NCI-H128 (cell line): ENCODE data around the gene PTPRJ.
A peak's percentile ranks its signal among the peaks of the same experiment; 100 is the strongest.

Experiments used
- DNase-seq: peaks from one replicate; lab custom pipeline; 2025; ENCODE audit not compliant: unreplicated experiment; lab: John Stamatoyannopoulos, UW

The PTPRJ gene

DNA sequence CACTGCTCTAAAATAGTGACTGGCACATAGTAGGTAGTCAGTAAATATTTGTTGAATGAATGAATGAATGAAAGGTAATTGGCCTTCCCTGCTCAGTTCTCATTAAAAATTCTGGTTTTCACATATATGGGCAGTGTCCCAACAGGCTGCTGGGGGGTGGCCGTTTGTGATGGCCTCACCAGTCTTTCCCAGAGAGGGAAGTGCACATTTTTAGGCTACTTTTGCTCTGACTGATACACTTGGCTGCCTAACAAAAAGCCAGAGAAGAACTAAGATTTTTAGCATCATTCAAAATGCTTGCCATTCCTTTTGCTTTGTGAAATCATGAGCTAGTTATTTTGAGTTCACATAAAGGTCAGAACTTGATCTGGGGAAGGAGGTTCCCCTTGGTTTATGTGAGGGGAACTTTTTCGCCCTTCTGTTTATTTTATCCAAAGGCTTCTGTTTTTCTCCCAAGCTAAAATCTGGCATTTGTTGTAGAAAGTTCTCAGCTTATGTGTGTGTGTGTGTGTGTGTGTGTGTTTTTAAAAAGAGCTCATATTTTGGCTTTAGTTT is 83.1 kb downstream of the PTPRJ start:
- no peak for DNase-seq

DNA sequence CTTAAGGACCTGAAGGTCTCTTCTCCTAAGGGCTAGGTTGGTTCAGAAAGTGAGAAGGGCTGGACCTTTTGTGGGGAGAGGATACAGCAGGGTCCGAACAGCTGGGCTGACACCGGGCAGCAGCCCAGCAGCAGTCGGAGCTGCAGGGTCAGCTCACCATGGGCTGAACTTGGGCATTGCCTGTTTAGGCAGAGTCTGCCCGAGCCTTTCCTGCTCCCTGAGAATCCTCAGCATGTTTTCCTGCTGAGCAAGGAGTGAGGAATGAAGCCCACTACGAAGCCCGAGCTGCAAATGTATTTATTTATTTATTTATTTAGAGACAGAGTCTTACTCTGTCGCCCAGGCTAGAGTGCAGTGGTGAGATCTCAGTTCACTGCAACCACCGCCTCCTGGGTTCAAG is 83.9 kb downstream of the PTPRJ start:
- DNase-seq, result no peak

DNA sequence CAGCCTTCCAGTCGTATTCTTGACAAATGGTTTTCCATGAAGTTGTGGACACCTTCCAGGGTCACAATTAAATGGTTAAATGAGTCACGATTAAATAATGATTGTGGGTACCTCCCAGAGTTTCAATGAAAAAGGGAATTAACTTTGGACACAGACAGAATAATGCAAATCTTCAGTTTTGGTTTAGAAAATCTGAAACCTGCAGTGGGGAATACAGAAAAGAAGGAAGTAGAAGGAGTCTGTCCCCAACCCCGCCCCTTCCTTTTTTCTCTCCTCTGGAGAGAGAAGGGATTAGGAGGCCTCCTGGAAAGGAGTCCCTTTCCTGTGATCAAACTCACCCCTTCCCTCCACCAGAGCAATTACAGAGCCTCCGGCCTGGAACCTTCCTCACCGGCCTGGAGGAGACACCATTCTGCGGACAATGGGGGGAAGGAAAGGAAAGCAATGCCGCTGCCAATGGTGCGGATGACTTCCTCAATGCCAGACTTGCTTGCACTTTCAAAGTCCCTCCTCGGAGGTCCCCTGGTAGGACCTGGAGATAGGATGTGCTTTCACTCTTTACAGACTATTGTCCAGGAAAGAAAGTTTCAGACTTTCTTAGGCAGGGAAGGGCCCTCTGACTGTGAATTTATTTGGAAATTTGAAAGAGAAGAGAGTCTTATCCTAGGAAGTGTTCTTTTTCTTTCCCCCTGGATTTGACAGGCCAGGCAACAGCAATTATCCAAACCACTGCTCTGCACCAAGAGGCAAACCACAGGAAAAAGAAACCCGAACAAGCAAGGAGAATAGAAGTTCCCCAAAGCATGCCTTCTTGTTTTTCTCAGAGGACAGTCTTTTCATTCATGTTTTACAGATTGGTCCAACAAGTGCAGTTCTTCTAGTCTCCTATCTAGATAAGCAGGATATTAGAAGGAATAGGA is 86.8 kb downstream of the PTPRJ start:
- DNase-seq, result no peak

DNA sequence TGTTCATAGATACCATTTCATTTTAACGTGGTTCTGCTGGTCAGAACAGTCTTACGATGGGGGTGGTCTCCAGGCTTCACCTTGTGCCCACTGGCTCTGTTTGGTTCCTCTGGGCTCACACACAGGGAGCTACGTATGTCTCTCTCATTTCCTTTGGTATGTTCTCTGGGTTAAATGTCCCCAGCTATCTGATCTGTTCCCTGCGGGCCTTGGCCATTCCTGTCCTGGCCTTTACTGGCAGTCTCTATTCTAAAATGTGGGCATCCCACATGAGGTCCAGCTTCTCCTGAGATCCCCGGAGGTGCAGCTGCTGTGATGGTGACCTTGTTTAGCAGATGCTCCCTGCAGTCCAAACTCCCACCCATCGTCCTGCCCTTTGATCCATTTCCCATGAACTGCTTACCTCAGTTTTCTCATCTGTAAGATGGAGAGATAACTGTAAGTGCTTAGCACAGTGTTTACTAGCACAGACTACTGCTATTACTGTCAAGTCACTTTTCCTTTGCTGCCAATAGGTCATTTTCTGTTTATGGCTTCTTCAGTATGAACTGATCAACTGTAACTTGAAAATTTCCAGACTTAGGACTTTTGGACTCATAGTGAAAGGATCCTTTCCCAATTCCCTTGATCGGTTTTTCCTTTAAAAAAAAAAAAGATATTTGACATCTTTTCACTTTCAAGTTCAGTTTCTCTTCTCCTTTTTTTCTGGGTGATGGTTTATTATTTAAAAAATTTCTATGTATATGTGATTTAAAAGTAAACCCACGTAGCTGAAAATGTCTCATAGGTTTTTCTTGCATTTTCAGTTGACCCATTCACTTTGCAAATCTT is 92.9 kb downstream of the PTPRJ start:
- no peak for DNase-seq

DNA sequence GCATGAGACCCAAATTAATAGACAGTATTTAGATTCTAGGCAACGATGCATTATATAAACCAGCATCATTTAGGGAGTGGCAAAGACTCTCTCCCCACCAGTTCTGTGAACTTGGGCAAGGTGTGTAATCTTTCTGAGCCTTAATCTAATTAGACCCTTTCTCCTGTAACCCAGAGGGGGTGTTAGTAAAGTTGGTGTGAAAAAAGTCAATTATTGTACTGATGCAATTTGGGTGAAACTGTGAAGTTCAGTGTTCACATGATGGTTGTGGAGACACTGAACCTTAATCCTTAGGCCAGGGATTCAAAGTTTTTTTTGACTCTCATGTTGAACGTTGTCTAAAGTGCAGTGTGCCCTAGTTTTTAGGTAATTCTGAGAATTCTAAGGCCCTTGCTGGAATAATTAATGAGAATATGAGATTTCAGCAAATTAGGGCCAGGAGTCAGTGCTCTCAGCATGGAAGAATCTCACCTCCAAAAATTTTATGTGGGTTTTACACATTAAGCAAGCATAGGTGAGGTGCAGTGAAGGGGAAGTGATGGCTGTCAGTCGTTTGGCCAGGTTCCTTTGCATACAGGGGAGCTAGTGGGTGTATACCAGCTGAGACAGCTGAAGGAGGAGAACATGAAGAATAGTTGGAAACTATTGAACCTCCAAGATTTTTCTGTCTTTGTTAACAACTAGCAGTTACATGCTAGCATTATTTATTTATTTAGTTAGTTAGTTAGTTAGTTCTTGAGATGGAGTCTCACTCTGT is 94.2 kb downstream of the PTPRJ start:
- DNase-seq, result no peak

DNA sequence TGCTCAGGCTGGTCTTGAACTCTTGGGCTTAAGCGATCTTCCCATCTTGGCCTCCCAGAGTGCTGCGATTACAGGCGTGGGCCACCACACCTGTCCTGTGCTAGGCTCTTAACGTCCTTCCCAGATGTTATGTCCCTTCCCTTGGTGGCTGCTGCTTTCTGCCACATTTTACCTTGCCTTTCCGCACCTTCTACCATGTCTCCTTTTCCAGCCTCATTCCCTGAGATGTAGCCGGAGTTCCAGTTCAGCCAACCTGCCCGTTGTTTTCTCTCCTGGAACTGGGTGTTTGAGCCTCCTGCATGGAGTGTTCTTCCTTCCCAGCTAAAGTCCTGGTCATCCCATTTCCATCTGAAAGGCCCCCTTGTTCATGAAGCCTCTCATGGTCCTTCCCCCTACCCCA is 95.3 kb downstream of the PTPRJ start:
- DNase-seq, result no peak

DNA sequence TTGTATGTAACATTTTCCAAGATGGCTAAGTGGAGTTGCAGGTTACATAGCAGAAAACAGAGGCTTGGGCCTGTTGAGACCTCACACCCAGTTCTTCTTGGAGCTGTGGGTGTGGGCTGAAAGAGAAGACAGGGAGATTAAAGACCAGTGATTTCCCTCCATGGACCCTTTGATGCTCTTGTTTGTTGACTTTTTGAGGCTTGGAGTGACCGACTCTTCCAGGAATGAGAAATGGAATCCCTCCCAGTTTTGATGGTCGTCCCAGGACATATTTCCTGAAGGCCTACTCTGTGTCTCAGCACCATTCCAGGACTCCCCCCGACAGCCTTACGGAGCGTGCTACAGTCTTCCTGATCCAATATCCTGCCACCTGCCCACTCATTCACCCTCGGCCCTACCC is 96.9 kb downstream of the PTPRJ start:
- no peak for DNase-seq

DNA sequence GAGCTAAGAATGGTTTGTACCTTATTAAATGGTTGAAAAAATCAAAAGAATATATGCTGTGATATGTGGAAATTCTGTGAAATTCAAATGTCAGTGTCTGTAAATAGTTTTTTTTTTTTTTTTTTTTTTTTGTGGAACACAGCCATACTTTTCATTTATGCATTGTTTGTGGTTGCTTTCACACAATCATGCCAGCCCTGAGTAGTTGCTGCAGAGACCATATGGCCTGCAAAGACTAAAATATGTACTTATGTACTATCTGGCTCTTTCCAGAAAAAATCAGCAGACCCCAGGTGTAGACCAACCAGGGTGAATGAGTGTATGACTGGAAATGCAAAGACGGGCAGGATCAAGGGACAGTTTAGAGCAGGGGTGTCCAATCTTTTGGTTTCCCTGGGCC is 98.3 kb downstream of the PTPRJ start:
- no peak for DNase-seq

DNA sequence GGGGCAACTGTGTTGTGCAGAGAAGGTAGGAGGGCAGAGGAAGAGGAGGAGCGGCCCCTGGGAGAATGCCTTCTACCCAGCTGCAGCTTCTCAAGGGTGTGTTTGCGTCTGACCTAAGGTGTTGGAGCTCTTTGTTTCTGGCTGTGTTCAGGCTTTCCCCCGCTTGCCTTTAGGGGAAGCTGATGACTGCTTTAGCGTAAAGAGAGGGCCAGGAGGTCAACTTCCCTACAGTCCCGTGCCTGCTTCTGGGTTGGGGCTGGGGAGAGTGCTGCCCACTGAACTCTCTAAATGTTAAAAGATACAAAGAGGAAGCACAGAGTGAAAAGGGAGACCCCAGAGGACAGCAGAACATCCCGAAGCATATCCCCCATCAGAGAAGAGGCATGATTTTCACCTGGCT is 99.2 kb downstream of the PTPRJ start:
- DNase-seq, result no peak

DNA sequence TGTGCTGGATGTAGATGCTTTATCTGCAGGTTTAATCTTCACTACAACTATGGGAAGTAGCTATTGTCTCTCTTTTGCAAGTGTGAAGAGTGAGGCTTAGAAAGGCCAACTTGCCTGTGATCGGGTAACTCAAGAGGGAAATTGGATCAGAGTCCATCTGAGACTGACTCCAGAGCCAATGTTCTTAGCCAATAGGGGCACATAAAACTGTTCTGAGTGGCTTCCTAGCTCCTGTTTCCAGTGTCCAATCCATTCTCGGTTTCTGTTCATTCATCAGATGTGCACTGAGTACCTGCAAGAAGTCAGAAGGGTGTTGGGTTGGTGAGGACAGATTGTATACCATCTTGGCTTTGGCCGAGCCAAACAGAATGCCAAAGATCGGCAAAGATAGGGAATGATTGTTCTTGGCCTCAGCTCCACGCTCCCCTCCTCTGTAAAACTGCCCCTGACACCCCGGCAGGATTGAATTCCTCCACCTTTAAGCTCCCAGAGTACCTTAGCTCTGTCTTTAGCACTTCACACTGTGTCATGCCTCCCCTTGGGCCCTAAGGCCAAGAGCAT is 100.0 kb downstream of the PTPRJ start:
- DNase-seq, result no peak

DNA sequence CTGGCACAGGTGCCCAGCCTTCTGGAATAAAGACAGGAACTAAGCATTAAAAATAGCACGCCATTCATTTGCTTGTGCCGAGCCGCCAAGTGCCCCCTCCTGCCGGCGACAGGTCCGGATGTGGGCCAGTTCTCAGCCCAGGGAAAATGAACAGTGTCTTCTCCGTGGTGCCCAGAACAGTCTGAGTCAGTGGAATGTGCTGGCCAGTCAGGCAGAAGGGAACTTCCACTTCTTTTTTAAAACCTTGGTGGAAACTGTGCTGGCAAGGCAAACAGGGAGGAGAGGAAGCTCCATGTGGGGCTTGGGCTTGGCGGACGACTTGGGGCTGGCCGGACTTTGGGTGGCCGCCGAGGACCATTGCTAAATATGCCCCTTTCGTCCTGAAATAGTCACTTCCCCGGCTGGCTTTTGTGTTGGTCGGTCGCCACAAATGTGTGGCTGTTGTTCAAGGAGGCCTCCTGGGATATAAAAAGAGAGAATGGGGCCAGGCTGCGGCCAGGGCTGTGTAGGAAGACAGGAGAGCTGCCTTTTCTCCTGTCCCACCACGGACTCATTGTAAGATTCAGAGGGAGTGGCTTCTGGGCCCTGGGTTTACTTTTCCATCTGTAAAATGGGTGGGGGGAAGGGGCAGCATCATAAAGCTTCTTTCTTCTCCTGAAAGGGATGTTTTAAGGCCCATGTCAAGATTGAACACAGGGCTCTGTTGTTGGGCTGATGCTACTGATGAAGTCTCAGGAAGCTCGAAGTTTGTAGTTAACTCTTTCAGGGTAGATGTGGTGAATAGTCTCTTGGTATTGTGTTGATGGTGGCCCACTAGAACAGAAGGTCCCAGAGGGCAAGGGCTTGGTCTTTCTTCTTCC is 101.0 kb downstream of the PTPRJ start:
- DNase-seq, result no peak

DNA sequence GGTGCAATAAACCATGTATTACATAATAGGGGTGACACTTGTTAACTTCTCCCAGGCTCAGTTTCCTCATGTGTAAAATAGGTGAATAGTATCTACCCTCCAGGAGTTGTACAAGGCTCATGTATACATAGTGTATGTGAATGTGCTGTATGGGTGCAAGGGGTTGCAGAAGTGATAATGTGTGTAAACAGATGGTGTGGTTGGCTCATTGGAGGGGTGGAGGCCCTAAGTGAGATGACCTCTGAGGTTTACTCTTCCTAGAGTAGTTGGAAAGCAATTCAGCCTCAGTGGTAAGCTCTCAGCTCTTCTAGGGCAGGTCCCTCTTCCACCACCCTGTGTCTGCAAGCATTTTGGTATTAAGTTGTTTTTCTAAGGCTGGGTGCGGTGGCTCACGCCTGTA is 102.4 kb downstream of the PTPRJ start:
- no peak for DNase-seq

DNA sequence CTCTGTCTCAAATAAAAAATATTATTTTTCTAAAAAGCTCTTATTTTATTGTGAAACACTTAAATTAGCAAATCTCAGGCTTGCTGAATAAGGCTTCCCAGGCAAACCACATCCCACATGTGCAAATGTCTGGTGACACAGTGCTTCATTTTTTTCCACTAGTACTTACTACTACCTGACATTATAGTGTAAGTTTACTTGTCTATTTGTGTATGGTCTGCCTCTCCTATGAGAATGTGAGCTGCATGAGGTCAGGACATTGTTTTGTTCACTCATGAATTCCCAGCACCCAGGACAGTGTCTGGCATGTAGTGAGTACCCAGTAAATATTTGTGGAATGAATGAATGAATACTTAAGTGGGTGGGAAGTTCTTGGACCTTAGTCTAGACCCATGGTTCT is 103.1 kb downstream of the PTPRJ start:
- no peak for DNase-seq

DNA sequence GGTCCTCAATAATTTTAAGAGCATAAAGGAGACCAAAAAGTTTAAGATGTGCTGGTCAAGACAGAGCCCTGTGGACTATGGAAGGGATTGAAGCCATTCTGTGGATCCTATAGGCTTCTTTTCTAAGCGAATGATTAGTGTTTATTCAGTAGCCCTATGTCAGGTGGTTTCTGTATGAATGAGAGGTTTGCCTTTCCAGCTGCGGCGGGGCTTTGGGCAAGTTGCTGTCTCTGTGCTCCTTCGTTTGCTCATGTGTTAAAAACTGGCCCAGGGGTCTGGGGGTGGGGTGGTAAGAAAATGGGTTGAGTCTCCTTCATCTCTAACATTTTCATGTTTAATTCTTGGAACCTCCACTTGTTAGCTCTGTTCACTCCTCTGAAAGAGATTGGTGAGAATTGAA is 105.3 kb downstream of the PTPRJ start:
- DNase-seq, result no peak

DNA sequence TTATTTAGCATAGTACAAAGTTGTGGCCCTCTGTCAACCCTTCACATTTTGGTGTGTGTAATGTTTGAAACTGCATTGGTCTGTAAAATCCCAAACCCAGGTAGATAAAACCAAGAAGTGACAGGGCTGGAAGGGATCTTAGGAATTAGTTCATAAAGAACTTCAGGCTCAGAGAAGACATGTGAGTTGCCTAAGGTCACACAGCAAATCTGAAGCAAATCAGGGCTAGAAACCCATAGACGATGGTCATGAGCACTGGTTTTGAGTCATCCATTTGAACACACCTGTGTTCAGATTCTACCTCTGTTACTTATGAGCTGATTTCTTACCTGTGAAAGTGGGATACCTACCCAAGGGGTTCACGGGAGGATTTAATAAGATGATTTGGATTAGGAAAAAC is 107.1 kb downstream of the PTPRJ start:
- DNase-seq, result no peak

DNA sequence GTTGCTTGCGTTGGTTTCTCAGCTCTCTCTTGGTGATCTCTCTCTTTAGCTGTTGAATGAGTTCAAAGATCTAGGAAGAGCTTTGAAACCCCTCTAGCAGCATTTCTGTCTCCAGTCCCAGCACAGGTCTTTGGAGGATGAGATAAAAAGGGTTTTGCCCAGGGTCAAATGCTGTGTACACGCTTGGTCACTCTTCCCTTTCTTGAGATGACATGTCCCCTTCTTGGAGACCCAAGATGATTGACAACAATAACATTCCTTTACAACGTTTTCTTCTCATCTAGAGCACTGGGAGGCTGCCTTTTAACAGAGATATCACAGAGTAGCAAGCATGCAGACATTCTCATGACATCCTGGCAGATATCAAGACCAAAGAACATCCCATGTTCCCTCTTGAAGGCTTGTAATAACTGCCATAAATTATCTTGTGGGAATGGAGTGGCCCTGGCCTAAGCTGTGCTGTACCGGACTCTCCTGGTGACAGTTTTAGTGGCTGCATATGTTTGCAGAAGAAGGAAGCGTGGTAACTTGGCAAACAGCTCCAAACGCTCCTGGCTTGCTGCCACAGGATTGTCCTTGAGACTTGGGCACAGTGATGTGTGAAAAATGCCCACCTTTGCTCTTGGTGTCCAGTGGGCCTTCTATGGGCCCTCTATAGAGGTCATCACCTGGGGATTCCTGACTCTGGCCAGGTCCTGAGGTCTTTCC is 107.8 kb downstream of the PTPRJ start:
- peak; percentile 46 for DNase-seq

DNA sequence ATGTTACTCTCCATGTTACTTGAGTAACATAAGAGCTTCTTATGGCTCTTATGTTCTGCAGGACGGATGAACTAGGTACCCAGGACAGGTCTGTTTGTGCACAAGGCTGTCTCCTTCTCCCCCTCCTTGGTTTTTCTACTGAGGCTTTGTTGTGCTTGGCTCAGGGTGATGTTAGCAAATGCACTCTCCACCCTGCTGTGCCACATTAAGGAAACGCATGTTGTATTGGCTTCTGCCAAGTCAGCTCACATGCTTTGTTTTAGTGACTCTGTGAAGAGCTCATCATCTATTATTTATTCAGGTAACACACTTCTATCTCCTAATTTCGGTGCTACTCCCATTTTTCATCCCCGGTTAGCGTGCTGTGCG is 108.3 kb downstream of the PTPRJ start:
- DNase-seq, result peak; percentile 37

DNA sequence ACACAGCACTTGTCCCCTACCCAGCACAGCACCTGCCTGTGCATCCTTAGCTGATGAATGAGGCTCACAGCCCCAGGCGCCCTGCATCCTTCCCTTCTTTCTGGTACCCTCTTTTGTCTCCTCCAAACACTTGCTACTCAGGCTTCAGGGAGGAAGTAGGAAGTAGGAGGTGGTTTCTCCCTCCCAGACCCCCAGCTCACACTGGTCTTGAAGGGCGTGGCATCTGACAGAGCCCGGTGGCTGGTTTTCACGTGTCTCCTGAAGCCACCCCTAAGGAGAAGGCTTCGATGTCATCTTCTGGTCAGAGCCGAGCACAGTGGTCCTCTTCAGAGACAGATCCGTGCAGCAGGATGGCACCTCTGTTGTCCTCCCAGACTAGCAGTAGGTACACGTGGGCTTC is 109.8 kb downstream of the PTPRJ start:
- DNase-seq, result no peak

DNA sequence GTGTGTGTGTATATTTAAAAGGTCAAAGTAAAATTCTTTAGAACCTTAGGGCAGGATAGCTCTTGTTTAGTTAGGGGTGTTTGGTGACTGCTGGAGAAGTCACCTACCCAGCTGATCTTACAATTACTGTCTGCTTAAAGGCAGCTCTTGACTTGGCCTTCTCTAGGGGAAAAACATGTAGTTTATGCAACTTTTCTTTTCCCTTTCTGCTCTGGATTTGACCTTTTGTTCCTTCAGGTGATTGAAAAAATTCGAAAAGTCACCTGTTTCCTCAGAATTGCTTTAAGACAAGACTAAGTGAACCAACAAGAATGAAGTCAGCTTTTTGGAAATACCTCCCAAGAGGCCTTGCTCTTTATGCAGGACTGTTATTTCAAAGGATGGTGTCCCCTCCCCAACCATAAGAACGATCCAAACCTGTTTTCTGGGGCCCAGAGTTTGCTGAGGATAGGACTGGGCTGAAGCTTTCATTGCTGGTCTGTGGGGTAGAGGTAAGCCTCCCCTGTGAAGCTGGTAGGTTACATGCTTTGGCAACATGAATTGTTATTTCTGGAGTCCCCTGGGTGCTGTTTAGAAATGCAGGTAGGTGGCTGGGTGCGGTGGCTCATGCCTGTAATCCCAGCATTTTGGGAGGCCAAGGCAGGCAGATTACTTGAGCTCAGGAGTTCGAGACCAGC is 111.2 kb downstream of the PTPRJ start:
- DNase-seq, result no peak
